SJCRH30 (cell line): ENCODE results near the gene PAGE2B. TPM values are rescaled to one million over a fixed set of nuclear protein-coding genes. Genes with fewer than 3 reads are reported as not detected.

Source experiments
- DNase-seq, 2 experiments: peaks; one replicate each; pipeline ENCODE4 v3.0.0-alpha.2; 2015 to 2020
- H3K27ac ChIP-seq: fragments of 250-450 bp; sonication (Bioruptor Pico); 2 replicates; pipeline ENCODE4 v1.5.1; 2020; ENCODE audit warnings: mild to moderate bottlenecking, moderate library complexity
- H3K27me3 ChIP-seq: fragments of 250-450 bp; sonication (Bioruptor Pico); 2 replicates; pipeline ENCODE4 v1.5.1; 2020; ENCODE audit warnings: mild to moderate bottlenecking, moderate library complexity
- H3K36me3 ChIP-seq: fragments of 250-450 bp; sonication (Bioruptor Pico); 2 replicates; pipeline ENCODE4 v1.5.1; 2020; ENCODE audit warnings: mild to moderate bottlenecking, moderate library complexity
- H3K4me1 ChIP-seq: fragments of 250-450 bp; sonication (Bioruptor Pico); 2 replicates; pipeline ENCODE4 v1.5.1; 2020; ENCODE audit warnings: mild to moderate bottlenecking, moderate library complexity
- H3K4me3 ChIP-seq: fragments of 250-450 bp; sonication (Bioruptor Pico); 2 replicates; pipeline ENCODE4 v1.5.1; 2020; ENCODE audit warnings: mild to moderate bottlenecking, moderate library complexity
- H3K9me3 ChIP-seq: fragments of 250-450 bp; sonication (Bioruptor Pico); replicated peaks from 2 replicates; pipeline ENCODE4 v1.5.1; 2020; ENCODE audit warnings: mild to moderate bottlenecking, moderate library complexity
- total RNA-seq: library from RNA; depleted of rRNA; stranded (reverse); fragments of >200 nt; shearing (Covaris generic); gene quantifications from 2 replicates; pipeline ENCODE4 v1.2.3, GENCODE V29; 2014; rRNA removed

PAGE2B gene
- total RNA-seq, 1 experiment from 2014 or later, result not detected

DNA sequence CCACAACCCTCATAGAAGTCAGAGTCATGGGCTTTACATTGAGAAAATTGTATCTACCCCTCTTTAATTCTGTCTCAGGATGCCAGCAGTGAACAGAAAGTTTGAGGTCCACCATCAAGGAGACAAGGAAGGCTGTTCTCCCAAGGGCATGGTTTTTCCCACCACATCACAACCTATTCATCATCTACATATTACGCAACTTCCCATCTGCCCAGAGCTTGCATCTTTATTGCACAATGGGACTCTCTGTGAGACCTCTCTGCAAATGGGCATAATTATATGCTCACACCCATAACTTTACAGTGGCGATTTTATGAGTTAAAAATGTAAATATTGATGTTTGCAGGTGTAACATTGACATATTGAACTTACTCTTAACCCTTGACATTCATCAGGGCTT is 52.9 kb downstream of the PAGE2B start:
- H3K4me1 ChIP-seq, result no peaks in the 10 kb centered on the region
- H3K4me3 ChIP-seq, result no peak overlapping the region
- no peaks in the 10 kb centered on the region for H3K9me3 ChIP-seq
- DNase-seq, result no peak
- no peaks in the 10 kb centered on the region for H3K27me3 ChIP-seq
- no peaks in the 10 kb centered on the region for H3K36me3 ChIP-seq
- no peak overlapping the region for H3K27ac ChIP-seq

Other genes with a start within 250 kb of the PAGE2B start
- gene TRO, start 154.2 kb upstream of the PAGE2B start, total RNA-seq, result 27.0 and 29.2 TPM in 2 replicates
- gene PFKFB1, start 80.8 kb upstream of the PAGE2B start, total RNA-seq, result 0.14 TPM in 1 of 2 replicates, not detected in the other
- gene APEX2, start 74.7 kb upstream of the PAGE2B start, total RNA-seq, result 11.9 and 12.9 TPM in 2 replicates
- gene ALAS2, start 44.1 kb upstream of the PAGE2B start, total RNA-seq, result not detected in 2 replicates
- gene PAGE2, start 14.0 kb downstream of the PAGE2B start, total RNA-seq, result not detected in 2 replicates
- not detected in 2 replicates for gene PAGE5, start 145.3 kb downstream of the PAGE2B start, total RNA-seq
- not detected in 2 replicates for gene PAGE3, start 189.9 kb downstream of the PAGE2B start, total RNA-seq